Measurements from ENCODE around the gene CTSW.
A peak's percentile ranks its signal among the peaks of the same experiment; 100 is the strongest.

CTSW gene

DNA sequence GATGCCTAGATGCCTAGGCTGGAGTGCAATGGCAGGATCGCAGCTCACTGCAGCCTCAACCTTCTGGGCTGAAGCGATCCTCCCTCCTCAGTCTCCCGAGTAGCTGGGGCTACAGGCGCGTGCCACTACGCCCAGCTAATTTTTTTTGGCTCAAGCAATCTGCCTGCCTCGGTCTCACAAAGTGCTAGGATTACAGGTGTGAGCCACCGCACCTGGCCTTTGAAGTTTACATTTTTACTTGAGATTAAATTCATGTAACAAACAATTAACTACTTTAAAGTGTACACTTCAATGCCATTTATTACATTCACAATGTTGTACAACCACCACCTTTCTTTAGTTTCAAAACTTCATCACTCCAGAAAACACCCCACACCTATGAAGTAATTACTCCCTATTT is 24.1 kb downstream of the CTSW start:
- Histone ChIP-seq H3K4me3 (ENCODE audit: insufficient read length, low read depth) (no peak overlapping the region), H3K36me3 (ENCODE audit: insufficient read depth, insufficient read length, low read length) (no peaks in the 10 kb centered on the region), H3K27me3 (ENCODE audit: insufficient read depth, insufficient read length) (peaks cover 30% of the 10 kb centered on the region), H3K9me3 (ENCODE audit: insufficient read depth, low read length) (no peaks in the 10 kb centered on the region), H3K4me1 (ENCODE audit: insufficient read depth, insufficient read length) (peaks cover 5% of the 10 kb centered on the region), H3K9ac (ENCODE audit: insufficient read length, low read depth) (peak overlapping the region; percentile 12)
- DNase-seq (ENCODE audit: low read depth, low spot score), result no peak
- TF ChIP-seq SUZ12 (IDR thresholded peaks at IDR 0.05; ENCODE audit: extremely low read depth, insufficient read depth, insufficient read length) (no peak), YY1 (IDR thresholded peaks at IDR 0.05; ENCODE audit: insufficient read depth, insufficient read length) (no peak), ZNF274 (IDR thresholded peaks at IDR 0.05; ENCODE audit: low read depth, low read length) (no peak)

DNA sequence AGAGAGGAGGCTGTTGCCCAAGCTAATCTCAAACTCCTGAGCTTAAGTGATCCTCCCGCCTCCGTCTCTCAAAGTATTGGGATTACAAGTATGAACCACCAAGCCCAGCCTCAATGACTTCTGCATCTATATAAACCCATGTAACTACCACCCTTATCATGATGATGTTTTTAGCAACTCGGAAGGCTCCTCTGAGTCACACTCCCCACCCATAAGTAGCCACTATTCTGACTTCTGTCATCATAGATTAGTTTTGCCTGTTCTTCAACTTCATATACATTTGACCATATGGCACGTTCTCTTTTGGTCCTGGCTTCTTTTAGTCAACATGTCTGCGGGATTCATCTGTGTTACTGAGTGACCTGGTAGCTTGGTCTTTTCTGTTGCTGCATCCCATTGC is 27.0 kb downstream of the CTSW start:
- TF ChIP-seq ZNF274 (IDR thresholded peaks at IDR 0.05; ENCODE audit: low read depth, low read length), result no peak
- no peak for TF ChIP-seq YY1 (IDR thresholded peaks at IDR 0.05; ENCODE audit: insufficient read depth, insufficient read length)
- TF ChIP-seq SUZ12 (IDR thresholded peaks at IDR 0.05; ENCODE audit: extremely low read depth, insufficient read depth, insufficient read length), result no peak
- no peak for DNase-seq (ENCODE audit: low read depth, low spot score)
- Histone ChIP-seq H3K9ac (ENCODE audit: insufficient read length, low read depth) (no peak overlapping the region), H3K36me3 (ENCODE audit: insufficient read depth, insufficient read length, low read length) (no peaks in the 10 kb centered on the region), H3K4me1 (ENCODE audit: insufficient read depth, insufficient read length) (peaks cover 8% of the 10 kb centered on the region), H3K4me3 (ENCODE audit: insufficient read length, low read depth) (no peak overlapping the region), H3K9me3 (ENCODE audit: insufficient read depth, low read length) (no peaks in the 10 kb centered on the region), H3K27me3 (ENCODE audit: insufficient read depth, insufficient read length) (peaks cover 6% of the 10 kb centered on the region)

DNA sequence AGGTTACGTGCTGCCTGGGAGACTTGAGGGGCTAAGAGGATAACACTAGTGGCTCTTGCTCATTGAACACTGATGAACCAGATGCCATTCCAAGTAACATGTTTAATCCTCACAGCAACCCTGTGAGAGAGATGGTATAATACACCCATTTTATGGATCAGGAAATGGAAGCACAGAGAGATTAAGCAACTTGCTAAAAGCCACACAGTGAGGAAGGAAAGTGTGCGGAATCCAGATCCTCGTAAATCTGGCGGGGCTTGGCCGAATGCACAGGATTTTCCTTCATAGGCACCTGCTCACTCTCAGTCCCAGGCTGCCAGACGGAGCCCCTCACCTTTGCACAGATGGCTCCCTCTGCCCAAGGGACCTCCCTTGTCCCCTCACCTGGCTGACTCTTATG is 28.2 kb downstream of the CTSW start:
- Histone ChIP-seq H3K9ac (ENCODE audit: insufficient read length, low read depth) (no peak overlapping the region), H3K4me1 (ENCODE audit: insufficient read depth, insufficient read length) (peaks cover 11% of the 10 kb centered on the region), H3K36me3 (ENCODE audit: insufficient read depth, insufficient read length, low read length) (no peaks in the 10 kb centered on the region), H3K9me3 (ENCODE audit: insufficient read depth, low read length) (no peaks in the 10 kb centered on the region), H3K4me3 (ENCODE audit: insufficient read length, low read depth) (no peak overlapping the region), H3K27me3 (ENCODE audit: insufficient read depth, insufficient read length) (no peaks in the 10 kb centered on the region)
- no peak for DNase-seq (ENCODE audit: low read depth, low spot score)
- TF ChIP-seq SUZ12 (IDR thresholded peaks at IDR 0.05; ENCODE audit: extremely low read depth, insufficient read depth, insufficient read length) (no peak), ZNF274 (IDR thresholded peaks at IDR 0.05; ENCODE audit: low read depth, low read length) (no peak), YY1 (IDR thresholded peaks at IDR 0.05; ENCODE audit: insufficient read depth, insufficient read length) (no peak)

DNA sequence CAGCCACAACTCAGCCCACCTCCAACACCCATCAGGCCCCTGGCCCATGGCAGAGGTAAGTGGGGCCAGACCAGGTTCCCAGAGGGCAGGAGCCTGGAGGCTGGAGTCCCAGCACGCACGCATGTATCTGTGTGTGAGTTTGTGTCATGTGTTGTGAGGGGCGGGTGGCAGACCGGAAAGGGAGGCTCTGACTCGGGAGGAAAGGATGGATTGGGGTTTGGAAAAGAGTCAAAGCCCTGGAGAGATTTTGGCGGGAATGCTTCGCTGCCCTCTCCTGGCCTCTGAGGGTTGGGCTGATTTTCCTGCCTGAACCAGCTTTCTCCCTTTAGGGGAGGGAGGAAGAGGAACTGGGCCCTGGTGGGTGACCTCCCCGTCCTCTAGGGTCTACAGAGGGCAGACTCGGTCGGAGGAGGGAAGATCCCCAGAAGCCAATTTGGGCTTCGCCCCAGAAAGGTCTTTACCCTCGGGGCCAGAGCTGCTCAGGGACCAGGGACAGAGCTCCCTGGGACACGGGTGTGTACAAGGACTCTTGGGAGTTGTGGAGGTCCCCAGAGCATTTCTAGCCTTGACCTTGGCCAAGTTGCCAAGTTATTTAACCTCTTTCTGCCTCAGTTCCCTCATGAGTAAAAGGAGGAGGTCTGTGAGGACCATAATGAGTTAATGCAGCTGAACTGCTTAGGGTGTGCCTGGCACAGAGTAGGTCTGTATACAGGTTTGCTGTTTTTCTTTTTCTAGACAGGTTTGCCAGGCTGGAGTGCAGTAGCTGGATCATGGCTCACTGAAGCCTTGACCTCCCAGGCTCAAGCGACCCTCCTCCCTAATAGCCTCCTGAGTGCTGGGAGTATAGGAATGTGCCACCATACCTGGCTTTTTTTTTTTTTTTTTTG is 32.3 kb downstream of the CTSW start:
- no peak overlapping the region for H3K4me3 ChIP-seq (ENCODE audit: insufficient read length, low read depth)
- TF ChIP-seq YY1 (IDR thresholded peaks at IDR 0.05; ENCODE audit: insufficient read depth, insufficient read length) (no peak), ZNF274 (IDR thresholded peaks at IDR 0.05; ENCODE audit: low read depth, low read length) (no peak), SUZ12 (IDR thresholded peaks at IDR 0.05; ENCODE audit: extremely low read depth, insufficient read depth, insufficient read length) (no peak)
- peaks cover 24% of the 10 kb centered on the region for H3K4me1 ChIP-seq (ENCODE audit: insufficient read depth, insufficient read length)
- no peaks in the 10 kb centered on the region for H3K27me3 ChIP-seq (ENCODE audit: insufficient read depth, insufficient read length)
- H3K36me3 ChIP-seq (ENCODE audit: insufficient read depth, insufficient read length, low read length), result peaks cover 3% of the 10 kb centered on the region
- peak; percentile 64 for DNase-seq (ENCODE audit: low read depth, low spot score)
- H3K9ac ChIP-seq (ENCODE audit: insufficient read length, low read depth), result peak overlapping the region; percentile 71
- H3K9me3 ChIP-seq (ENCODE audit: insufficient read depth, low read length), result no peaks in the 10 kb centered on the region

DNA sequence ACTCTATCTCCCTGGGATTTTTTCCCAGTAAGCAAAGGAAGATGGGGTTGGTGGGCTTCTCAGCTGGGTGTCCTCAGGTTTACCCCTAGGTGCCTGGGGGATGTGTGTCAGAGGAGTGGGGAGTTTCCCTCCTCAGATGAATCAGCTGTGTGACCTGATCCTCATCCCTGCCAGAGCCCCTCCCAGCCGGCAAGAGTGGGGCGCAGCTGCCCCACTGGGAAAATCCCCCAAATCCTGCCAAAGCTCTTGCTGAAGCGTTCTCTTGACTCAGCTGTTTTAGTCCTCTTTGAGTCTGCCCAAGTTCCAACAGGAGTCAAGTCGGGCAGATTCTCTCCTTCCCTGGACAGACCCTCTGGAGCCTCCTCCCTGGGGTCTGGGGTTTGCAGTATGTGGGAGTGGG is 33.2 kb downstream of the CTSW start:
- peaks cover 12% of the 10 kb centered on the region for H3K36me3 ChIP-seq (ENCODE audit: insufficient read depth, insufficient read length, low read length)
- peaks cover 33% of the 10 kb centered on the region for H3K4me1 ChIP-seq (ENCODE audit: insufficient read depth, insufficient read length)
- peak overlapping the region; percentile 53 for H3K9ac ChIP-seq (ENCODE audit: insufficient read length, low read depth)
- H3K4me3 ChIP-seq (ENCODE audit: insufficient read length, low read depth), result no peak overlapping the region
- DNase-seq (ENCODE audit: low read depth, low spot score), result no peak
- TF ChIP-seq YY1 (IDR thresholded peaks at IDR 0.05; ENCODE audit: insufficient read depth, insufficient read length) (no peak), ZNF274 (IDR thresholded peaks at IDR 0.05; ENCODE audit: low read depth, low read length) (no peak)
- H3K9me3 ChIP-seq (ENCODE audit: insufficient read depth, low read length), result no peaks in the 10 kb centered on the region
- no peaks in the 10 kb centered on the region for H3K27me3 ChIP-seq (ENCODE audit: insufficient read depth, insufficient read length)

DNA sequence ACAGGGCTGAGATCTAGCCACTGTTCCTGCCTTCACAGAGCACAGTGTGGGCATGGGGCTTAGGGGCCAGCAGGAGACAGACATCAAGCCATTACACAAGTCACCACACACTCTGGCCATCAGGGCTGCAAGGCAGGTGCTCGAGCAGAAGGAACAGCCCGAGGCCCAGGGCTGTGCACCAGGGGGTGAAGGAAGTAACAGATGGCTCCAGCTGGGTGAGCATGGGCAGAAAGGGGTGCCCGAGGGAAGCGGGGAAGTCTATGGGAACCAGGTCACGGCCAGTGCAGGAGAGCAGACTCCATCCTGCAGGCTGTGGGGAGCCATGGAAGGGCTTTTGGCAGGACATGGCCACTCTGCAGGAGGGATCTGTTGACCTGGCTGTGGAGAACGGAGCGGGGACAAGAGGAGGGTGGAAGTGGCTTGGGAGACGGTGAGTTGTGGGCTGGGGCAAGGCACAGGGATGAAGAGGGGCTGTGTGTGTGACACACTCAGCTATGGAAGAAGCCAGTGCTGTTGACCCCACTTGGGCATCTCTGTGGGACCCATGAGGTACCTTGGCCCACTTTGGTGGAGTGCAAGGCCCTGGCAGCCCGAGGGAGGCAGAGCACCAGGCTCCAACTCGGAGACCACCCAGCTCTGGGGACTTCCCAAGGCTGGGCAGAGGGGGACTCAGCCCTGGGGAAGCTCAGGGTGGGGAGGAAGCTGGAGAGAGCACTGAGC is 35.6 kb downstream of the CTSW start:
- no peak for TF ChIP-seq SUZ12 (IDR thresholded peaks at IDR 0.05; ENCODE audit: extremely low read depth, insufficient read depth, insufficient read length)
- Histone ChIP-seq H3K4me1 (ENCODE audit: insufficient read depth, insufficient read length) (peaks cover 37% of the 10 kb centered on the region), H3K4me3 (ENCODE audit: insufficient read length, low read depth) (no peak overlapping the region), H3K36me3 (ENCODE audit: insufficient read depth, insufficient read length, low read length) (peaks cover 18% of the 10 kb centered on the region), H3K9me3 (ENCODE audit: insufficient read depth, low read length) (no peaks in the 10 kb centered on the region), H3K9ac (ENCODE audit: insufficient read length, low read depth) (peak overlapping the region; percentile 61), H3K27me3 (ENCODE audit: insufficient read depth, insufficient read length) (no peaks in the 10 kb centered on the region)
- no peak for DNase-seq (ENCODE audit: low read depth, low spot score)

DNA sequence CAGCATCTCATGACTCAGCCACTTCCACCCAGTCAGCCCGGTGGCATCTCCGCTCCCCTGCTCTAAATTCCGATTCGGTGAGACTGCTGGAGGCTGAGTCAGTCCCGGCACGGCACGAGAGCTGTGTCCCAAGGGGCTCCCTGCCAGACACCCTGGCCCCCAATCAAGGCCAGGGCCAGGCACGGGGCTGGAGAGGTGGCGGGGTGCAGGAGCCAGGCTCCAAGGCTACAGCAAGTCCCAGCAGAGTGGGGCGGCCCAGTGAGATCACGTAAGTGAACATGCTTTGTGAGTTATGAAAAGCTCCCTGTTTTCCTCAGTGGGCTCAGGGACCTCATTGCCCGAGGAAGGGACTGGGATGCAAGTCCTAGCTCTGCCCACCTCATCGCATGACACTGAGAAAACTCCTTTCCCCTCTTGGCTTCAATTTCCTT is 36.2 kb downstream of the CTSW start:
- Histone ChIP-seq H3K4me3 (ENCODE audit: insufficient read length, low read depth) (no peak overlapping the region), H3K4me1 (ENCODE audit: insufficient read depth, insufficient read length) (peaks cover 42% of the 10 kb centered on the region), H3K9me3 (ENCODE audit: insufficient read depth, low read length) (no peaks in the 10 kb centered on the region), H3K9ac (ENCODE audit: insufficient read length, low read depth) (peak overlapping the region; percentile 61), H3K27me3 (ENCODE audit: insufficient read depth, insufficient read length) (peaks cover 6% of the 10 kb centered on the region), H3K36me3 (ENCODE audit: insufficient read depth, insufficient read length, low read length) (peaks cover 24% of the 10 kb centered on the region)
- peak; percentile 62 for DNase-seq (ENCODE audit: low read depth, low spot score)
- TF ChIP-seq YY1 (IDR thresholded peaks at IDR 0.05; ENCODE audit: insufficient read depth, insufficient read length), result no peak
- no peak for TF ChIP-seq SUZ12 (IDR thresholded peaks at IDR 0.05; ENCODE audit: extremely low read depth, insufficient read depth, insufficient read length)
- TF ChIP-seq ZNF274 (IDR thresholded peaks at IDR 0.05; ENCODE audit: low read depth, low read length), result no peak

All from NT2/D1 (cell line).